HG03469 (cell line): Measurements from ENCODE around the gene MOCS3.
"Not testable (repeated sequence)": the region's sequence is repeated elsewhere in the genome, so short reads cannot be mapped to it uniquely, and the experiment has no call there.

Experiments used
- ATAC-seq: cut with Tn5 transposase; IDR thresholded peaks from one replicate; pipeline ENCODE4 v1.9.1; 2021; ENCODE audit warnings: mild to moderate bottlenecking, moderate library complexity, moderate number of reproducible peaks; ENCODE audit not compliant: unreplicated experiment

Gene MOCS3

DNA sequence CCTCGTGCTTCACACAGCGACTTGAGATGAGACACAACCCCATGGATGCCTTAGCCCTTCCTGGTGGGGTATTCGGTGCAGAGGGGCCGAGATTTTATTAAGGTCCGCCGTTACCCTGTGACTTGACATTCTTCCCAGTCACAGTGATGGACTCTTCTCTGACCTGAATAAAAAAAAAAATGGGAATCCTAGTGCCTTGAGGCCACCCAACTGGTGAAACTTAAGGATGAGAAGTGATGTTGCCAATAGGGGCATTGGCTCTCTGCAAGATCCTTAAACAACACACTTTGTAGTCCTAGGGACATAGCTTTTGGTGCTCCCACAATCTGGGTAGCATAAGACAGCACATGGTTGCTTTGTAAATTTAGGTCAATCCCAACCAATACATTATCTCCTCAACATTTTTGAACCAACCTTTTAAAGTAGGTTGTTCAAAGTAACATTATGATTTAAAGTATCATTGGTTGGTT lies 26.6 kb upstream of the MOCS3 start:
- no peak for ATAC-seq

DNA sequence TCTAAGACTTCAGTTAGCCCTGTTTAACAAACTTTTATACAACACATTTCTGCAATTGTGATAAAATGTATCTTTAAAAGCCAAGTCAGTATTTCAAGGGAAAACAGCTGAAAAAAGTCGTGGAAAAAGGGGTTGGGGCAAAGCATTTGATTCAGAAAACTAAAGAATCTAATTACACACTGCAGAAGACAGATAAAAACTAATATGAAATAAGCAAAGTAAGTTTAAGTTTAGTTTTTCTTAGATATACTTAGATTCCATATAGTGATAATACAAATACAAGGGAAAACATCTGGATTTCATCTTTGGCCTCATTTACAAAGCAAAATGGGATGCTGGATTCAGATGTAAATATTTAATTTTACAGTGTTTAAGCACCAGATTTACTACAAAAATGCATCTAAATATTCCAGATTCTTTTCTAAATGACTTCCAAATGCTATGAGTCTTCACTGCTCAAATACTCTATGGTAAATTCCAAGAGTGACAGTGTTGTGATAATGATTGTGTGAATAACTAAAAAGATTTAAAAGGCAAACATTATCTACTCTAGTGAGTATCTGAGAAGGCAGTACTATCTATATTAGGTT lies 25.8 kb upstream of the MOCS3 start:
- ATAC-seq, result no peak

DNA sequence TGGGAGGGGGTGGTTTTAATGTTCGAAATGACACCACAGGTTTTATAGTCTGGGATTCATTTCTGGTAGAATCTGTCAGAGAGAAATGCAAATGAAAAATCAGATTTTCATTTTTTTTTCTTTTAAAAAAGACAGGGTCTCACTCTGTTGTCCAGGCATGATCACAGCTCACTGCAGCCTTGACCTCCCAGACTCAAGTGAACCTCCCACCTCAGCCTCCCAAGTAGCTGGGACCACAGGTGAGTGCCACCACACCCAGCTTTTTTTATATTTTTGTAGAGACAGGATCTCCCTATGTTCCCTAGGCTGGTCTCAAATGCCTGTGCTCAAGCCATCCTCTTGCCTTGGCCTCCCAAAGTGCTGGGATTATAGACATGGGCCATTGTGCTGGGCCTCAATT lies 25.0 kb upstream of the MOCS3 start:
- no peak for ATAC-seq

DNA sequence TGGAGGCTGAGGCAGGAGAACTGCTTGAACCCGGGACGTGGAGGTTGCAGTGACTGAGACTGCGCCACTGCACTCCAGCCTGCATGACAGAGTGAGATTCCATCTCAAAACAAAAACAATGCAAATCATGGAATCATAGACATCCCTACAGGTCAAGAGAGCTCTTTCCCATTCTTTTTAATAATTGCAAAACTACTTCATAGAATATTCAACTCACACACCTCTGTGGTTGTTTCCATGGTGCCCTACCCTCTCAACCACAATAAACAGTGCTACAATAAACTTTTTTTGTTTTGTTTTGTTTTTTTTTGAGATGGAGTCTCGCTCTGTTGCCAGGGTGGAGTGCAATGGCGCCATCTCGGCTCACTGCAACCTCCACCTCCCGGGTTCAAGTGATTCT lies 15.5 kb upstream of the MOCS3 start:
- ATAC-seq, result no peak

DNA sequence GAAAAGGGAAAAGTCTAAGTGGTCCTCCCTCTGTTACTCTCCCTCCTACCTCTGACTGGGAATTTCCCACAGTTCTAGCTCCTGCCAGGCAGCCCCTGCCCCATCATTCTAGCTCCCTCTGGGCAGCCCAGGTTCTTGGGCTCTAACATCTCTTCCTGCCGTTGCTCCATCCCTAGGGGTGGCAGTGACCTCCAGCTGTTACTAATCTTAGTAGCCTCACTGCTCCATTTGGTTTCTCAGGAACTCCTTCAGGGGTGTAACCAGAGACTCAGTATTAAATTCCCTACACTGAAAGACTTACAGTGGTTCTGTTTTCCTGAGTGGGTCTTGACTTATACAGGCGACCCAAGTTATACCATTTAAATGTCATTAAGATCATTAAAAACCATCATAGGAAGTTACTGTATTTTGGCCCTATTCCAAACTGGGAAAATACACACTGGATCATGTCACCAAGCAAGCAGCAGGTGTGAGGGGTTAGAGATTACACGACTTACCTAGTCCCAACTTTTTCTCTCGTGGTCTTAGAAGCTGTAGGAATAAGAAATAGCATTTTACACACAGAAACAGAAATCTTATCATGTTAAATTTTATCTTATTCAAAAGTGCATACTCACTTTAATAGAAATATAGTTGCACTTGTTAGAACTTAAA lies 10.4 kb upstream of the MOCS3 start:
- no peak for ATAC-seq

DNA sequence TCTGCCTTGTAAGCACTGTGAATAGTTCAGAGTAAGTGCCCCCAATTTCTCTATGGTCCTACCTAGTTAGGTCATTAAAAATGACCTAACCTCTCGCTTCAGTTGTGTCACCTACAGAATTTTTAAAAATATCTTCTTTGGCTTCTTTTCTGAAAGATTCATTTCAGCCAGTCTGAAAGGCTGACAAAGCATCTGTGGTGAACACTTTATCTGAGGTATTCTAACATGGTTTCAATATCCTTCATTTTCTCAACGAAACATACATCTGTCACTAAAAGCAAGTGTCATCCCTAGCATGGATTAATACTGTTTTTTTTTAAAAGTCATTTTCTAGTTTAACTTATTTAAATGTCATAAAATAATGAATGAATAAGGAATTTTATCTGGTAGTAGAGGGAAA lies 5.4 kb upstream of the MOCS3 start:
- ATAC-seq, result no peak

DNA sequence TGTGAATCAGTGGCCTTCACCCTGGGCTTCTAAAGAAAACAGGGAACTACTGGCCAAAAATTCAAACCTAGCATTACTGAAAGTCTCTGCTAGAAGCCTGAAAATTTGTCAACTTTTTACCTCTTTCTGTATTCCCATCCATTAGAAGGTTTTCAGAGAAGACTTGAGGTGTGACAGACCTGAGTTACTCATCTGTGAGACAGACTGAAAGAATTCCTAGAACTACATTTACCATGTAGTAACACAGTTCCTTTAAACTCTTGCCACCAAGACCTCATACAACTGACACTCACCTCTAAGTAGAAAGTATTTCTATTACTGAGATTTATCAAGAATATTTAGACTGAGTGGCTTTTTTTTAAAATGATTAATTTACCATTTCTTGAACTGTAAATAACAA lies 4.8 kb upstream of the MOCS3 start:
- ATAC-seq, result no peak

DNA sequence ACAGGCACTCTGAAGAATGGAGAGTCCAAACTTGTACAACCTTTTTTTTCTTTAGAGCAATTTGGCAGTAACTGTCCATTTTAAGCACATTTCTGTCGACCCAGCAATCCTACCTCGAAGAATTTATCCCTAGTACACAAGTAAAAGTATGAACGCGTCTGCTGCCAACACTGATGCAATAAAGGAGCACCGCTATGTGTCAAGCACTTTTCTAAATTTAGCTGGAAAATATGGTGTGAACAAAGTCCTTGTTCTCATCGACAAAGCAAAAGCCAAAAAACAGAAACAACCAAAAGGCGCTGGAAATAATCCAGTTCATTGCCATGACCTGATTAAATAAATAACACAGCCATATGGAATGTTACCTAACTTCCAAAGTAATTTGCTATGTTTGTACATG lies 1.3 kb upstream of the MOCS3 start:
- no peak for ATAC-seq

DNA sequence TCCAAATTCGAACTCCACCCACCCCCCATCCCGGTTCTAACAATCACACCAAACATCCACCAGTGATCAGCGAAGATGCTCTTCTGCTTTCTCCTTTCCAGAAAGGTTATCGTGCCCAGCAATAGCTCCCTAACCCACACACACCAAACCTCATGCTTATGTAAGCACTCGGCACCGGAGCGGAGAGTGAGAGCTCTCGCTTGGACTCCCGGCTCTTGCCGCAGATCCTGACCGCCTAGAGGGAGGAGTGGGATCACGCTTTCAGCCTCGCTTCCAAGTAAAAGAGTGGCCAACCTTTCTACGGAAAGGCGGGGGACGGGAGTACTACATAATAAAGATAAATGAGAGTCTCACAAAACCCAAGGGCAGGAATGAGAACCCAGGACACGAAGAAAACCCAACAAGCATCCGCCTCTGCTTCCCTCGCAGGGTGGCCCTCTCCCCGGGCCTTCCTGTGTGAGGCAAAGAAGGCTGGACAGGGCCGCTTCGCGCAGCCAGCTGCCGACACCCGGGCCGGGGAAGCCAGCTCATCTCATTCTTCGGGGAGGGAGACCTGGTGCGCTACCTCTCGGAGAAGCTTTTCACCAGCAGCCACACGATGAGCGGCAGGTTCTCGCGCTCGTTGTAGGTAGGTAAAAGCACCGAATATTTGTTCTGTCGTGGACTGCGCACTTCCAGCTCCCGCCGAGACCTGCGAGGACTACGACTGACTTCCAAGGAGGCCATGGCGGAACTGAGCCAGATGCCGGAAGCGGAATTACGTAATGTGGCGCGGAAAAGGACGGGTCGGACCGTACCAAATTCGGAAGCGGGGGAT lies 612 bp upstream of the MOCS3 start, which contains the start of gene DPM1:
DPM1 (minus strand) TSS at position 735 of the 817 bp plus-strand sequence; CDS start at position 726, 9 bp downstream.
- ATAC-seq, result peak; percentile 34

DNA sequence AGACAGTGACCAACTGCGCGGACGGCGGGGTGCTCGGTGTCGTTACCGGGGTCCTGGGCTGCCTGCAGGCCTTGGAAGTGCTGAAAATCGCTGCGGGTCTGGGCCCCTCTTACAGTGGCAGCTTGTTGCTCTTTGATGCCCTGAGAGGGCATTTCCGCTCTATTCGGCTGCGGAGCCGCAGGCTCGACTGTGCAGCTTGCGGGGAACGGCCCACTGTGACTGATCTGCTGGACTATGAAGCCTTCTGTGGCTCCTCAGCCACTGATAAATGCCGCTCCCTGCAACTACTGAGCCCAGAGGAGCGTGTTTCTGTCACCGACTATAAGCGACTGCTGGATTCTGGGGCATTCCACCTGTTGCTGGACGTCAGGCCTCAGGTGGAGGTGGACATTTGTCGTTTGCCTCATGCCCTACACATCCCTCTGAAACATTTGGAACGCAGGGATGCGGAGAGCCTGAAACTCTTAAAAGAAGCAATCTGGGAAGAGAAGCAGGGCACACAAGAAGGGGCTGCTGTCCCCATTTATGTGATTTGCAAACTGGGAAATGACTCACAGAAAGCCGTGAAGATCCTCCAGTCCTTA lies 1.0 kb downstream of the MOCS3 start:
- no peak for ATAC-seq

DNA sequence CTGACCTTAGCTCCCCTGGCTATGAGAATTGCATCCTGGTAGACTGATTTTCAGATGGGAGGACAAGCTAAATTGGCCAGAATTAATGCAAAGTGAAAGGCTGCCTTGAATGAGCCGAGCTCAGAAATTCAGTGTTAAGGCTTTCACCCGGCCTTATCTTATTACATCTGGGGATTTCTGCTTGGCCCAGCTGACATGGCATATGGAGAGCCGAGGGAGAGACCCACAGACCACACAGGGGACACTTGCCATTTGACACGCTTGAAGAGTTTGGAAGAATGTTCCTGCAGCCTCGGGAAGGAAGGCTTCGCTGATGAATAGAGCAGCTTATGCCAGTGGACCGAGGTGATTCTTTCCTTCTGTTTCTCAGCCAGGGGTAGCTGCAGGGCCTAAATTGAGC lies 9.0 kb downstream of the MOCS3 start:
- ATAC-seq, result no peak

DNA sequence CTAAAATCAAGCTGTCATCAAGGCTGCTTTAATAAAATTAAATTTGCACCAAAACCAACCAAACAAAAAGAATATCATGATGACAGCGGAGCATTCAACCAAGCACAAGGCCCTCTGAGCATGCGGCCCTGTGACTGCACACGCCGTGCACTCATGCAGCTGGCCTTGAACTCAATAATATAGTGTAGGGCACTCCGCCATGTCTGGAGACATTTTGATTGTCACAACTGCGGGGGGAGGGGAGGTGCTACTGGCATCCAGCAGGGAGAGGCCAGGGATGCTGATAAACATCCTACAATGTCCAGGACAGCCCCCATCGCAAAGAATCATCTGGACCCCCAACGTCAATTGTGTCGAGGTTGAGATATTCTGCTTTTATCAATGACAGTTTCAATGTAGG lies 9.7 kb downstream of the MOCS3 start:
- ATAC-seq, result no peak

DNA sequence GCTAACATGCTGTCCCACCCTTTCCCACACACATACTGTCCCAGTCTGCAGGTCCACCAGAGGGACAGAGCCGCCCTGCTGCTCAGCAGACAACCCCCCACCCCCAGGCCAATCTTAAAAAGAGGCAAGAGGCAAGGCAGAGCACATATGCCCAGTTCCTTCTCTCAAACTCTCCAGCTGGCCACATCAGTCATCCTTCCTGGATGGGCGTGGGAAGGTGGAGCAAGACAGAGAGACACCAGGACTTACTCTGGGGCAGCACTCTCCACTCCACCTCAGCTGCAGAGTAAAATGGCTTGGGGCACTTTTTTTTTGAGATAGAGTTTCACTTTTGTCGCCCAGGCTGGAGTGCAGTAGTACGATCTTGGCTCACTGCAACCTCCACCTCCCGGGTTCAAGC lies 10.8 kb downstream of the MOCS3 start:
- ATAC-seq, result no peak

DNA sequence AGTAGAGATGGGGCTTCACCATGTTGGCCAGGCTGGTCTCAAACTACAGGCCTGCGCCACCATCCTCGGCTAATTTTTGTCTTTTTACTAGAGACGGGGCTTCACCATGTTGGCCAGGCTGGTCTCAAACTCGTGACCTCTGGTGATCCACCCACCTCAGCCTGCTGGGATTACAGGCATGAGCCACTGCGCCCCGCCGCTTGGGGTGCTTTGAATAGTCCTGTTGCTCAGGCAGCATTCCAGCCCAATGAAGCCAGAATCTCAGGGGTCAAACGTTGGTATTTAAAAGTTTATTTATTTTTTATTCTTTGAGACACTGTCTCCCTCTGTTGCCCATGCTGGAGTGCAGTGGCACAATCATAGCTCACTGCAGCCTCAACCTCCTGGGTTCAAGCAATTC lies 11.3 kb downstream of the MOCS3 start:
- ATAC-seq, result no peak

DNA sequence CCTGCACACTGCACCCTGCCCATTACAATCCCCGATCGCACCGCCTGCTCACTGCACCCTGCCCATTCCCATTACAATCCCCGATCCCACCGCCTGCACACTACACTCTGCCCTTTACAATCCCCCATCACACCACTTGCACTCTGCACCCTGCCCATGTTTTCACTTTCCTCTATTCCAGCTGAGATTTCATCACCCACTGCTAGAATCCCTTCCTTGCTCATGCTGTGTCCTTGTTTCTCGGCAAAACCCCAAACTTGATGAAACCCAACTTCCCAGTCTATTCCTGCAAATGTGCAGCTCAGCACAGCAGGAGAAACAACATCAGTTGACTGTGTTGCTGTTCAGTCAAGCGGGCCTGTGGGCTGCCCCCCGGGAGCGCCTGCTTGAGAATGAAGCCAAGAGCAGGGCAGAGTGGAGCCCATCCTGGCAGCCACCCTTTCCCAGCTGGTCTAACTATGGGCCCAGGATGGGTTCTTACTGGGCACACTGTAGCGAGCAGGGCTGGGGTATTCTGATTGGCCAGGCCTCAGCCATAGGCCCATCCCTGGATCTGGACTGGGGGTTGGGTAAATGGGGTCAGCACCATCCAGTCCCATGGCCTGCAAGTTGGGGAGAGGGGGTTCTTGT lies 17.2 kb downstream of the MOCS3 start:
- ATAC-seq, result no peak

DNA sequence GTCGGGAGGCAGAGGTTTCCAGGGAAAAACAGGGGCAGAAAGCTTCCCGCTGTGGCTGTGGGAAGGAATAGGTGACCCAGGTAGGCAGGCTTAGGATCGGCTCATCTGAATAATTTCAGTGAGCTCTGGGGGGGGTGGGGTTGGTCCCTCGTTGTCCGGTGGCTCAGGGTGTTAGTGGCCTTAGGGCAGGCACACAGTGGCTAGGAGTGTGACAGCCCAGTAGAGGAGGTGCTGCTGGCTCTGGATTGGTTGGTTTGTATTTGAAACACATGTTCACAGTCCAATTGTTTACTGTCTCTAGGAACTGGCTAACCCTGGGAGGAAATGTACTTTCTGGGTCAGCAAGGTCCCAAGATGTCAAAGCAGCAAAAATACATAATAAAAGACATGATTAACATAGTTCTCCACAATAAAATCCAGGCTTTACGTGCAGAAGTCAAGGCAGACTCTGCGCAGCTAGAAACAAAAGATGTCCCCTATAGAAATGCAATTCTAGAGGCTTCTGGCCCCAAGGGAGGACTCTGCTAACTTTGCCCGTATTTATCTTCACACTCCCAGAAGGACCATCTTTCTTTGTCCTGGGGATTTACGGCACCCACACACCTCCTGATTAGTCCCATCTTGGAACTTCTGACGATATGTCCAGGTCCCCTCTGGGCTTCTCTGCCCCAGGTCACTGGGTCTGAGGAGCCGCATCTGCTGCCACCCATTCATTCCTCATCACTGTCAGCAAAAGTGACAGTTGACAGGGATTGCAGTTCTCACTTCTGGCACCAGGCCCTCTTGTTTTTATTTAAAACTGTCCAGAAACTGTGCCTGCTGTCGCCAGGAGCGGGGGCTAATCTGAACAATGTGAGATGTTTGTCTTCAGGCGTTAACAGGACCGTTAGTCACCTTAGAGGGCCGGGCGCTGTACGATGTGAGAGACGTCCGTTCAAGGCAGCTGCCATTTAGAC lies 18.7 kb downstream of the MOCS3 start:
- no peak for ATAC-seq

DNA sequence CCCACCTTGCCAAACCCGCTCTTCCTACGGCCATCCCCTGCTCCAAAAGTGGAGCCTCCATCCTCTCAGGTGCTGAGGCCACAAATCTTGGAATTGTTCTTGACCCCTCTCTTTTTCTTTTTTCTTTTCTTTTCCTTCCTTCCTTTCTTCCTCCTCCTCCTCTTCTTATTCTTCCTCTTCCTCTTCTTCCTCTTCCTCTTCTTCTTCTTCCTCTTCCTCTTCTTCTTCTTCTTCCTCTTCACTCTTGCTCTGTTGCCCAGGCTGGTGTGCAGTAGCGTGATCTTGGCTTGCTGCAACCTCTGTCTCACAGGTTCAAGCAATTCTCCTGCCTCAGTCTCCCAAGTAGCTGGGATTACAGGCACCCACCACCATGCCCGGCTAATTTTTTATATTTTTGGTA lies 19.9 kb downstream of the MOCS3 start:
- ATAC-seq, result not testable (repeated sequence)

DNA sequence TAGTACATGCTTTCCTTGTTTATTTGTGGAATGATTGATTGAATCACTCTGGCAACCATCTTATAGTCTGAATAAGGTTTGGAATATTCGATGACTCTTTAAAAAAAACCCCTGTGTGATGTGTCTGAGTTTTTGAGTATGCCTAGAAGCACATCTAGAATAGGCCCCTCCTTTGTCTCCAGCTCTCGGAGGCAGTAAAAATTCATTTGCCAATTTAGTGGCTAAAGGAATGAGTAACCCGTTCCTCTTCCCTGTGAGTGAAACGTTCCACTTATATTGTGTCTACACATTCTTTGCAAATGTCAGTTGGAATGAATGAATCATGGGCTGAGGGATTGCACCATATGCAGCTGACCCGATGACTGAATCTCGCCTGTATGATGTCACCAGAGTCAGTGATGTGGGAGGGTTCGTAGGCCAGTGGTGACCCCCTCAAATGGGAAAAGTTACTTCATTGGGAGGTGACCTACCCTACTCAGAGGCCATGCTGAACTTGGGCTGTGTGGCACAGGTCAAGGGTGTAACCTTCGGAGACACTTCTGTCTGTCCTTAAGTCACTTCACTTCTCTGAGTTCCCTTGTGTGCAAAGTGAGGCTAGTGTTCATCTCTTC lies 21.6 kb downstream of the MOCS3 start:
- no peak for ATAC-seq

DNA sequence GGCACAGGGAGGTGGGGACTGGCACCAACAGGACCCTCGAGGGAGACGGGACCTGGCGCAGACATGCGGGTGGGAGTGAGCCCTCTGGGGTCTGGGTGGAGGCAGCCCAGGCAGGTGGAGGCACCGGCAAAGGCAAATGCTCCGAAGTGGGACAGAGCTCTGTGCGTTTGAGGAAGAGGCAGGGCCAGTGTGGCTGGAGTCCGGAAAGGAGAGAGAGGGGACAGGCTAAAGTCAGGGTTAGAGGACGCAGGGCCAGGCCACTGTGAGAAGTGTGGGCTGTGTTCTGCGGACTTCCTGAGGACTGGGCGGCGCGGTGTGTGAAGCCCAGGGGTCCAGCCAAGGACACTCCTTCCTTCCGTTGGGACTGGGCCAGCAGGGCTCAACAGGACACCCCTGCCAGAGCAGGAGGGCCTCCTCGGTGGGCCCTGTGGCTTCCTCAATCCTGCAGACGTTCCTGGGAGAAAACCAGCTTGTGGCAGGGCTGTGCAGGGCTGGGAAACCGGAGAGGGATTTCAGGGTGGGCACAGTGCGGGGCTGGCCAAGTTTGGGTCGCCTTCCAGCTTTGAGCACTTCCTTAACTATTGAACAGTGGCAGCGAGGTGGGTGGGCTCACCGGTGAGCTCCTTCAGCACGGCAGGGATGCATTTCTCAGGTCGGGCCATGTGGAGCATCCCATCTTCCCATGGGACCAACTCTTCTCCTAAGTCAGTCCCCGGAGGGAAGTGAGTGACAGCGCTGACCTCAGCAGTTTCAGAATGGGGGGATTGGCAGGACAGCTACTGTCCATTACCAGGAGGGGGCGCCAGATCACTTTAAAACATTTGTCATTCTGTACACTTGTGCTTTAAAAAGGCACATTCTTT lies 22.5 kb downstream of the MOCS3 start:
- no peak for ATAC-seq
